MM.1S (cell line): Measurements from ENCODE around the gene MMAA.

Source experiments
- DNase-seq: peaks from one replicate; pipeline ENCODE4 v3.0.0-alpha.2; 2015
- H2AFZ ChIP-seq: fragments of 300-600 bp; sonication (generic); 2 replicates; pipeline ENCODE4 v1.6.0; 2016; ENCODE audit warnings: antibody characterized with exemption, low read length
- H3F3A ChIP-seq: fragments of 300-600 bp; sonication (generic); 2 replicates; pipeline ENCODE4 v1.6.1; 2016; ENCODE audit warnings: mild to moderate bottlenecking, antibody characterized with exemption, low read length, moderate library complexity, mixed read lengths; ENCODE audit not compliant: insufficient read depth
- H3K27ac ChIP-seq: fragments of 300-600 bp; sonication (generic); 2 replicates; pipeline ENCODE4 v1.5.1; 2016; ENCODE audit warnings: mild to moderate bottlenecking, low read length
- H3K27me3 ChIP-seq: fragments of 300-600 bp; sonication (generic); replicated peaks from 2 replicates; pipeline ENCODE4 v1.6.0; 2016; ENCODE audit warnings: low read length; ENCODE audit not compliant: insufficient read depth
- H3K36me3 ChIP-seq: fragments of 300-600 bp; sonication (generic); replicated peaks from 2 replicates; pipeline ENCODE4 v1.6.1; 2016; ENCODE audit warnings: mild to moderate bottlenecking, low read length, mixed read lengths; ENCODE audit not compliant: insufficient read depth
- H3K4me1 ChIP-seq: fragments of 300-600 bp; sonication (generic); 2 replicates; pipeline ENCODE4 v1.6.1; 2016; ENCODE audit warnings: low read length, mixed read lengths
- H3K4me2 ChIP-seq: fragments of 300-600 bp; sonication (generic); 2 replicates; pipeline ENCODE4 v1.6.0; 2016; ENCODE audit warnings: low read depth, low read length
- H3K4me3 ChIP-seq: fragments of 300-600 bp; sonication (generic); 2 replicates; pipeline ENCODE4 v1.5.1; 2016; ENCODE audit warnings: low read length, mixed read lengths
- H3K79me2 ChIP-seq: fragments of 300-600 bp; sonication (generic); 2 replicates; pipeline ENCODE4 v1.6.1; 2016; ENCODE audit warnings: mixed run types, low read length, mixed read lengths
- H3K9ac ChIP-seq: fragments of 300-600 bp; sonication (generic); 2 replicates; pipeline ENCODE4 v1.6.1; 2016; ENCODE audit warnings: low read length, mixed read lengths
- H3K9me2 ChIP-seq: fragments of 300-600 bp; sonication (generic); replicated peaks from 2 replicates; pipeline ENCODE4 v1.6.1; 2016; ENCODE audit warnings: mild to moderate bottlenecking, low read length, mixed read lengths; ENCODE audit not compliant: insufficient read depth
- H3K9me3 ChIP-seq: fragments of 300-600 bp; sonication (generic); replicated peaks from 2 replicates; pipeline ENCODE4 v1.6.1; 2016; ENCODE audit warnings: mild to moderate bottlenecking, low read length, mixed read lengths; ENCODE audit not compliant: insufficient read depth
- H4K20me1 ChIP-seq: fragments of 300-600 bp; sonication (generic); 2 replicates; pipeline ENCODE4 v1.6.1; 2016; ENCODE audit warnings: mild to moderate bottlenecking, low read length, moderate library complexity, mixed read lengths; ENCODE audit not compliant: insufficient read depth
- CTCF ChIP-seq: fragments of 300-600 bp; sonication (generic); IDR thresholded peaks from 2 replicates; pipeline ENCODE4 v1.5.1; 2016; ENCODE audit warnings: antibody characterized with exemption, low read length, mixed read lengths
- EZH2 ChIP-seq: fragments of 300-600 bp; sonication (generic); optimal IDR thresholded peaks from 2 replicates; pipeline ENCODE3; 2017; ENCODE audit warnings: low read depth, mild to moderate bottlenecking, antibody characterized with exemption, low read length, mixed read lengths
- EZH2phosphoT487 ChIP-seq: fragments of 300-600 bp; sonication (generic); IDR thresholded peaks from 2 replicates; pipeline ENCODE4 v1.6.1; 2018; ENCODE audit warnings: antibody characterized with exemption, low read length

Gene MMAA

DNA sequence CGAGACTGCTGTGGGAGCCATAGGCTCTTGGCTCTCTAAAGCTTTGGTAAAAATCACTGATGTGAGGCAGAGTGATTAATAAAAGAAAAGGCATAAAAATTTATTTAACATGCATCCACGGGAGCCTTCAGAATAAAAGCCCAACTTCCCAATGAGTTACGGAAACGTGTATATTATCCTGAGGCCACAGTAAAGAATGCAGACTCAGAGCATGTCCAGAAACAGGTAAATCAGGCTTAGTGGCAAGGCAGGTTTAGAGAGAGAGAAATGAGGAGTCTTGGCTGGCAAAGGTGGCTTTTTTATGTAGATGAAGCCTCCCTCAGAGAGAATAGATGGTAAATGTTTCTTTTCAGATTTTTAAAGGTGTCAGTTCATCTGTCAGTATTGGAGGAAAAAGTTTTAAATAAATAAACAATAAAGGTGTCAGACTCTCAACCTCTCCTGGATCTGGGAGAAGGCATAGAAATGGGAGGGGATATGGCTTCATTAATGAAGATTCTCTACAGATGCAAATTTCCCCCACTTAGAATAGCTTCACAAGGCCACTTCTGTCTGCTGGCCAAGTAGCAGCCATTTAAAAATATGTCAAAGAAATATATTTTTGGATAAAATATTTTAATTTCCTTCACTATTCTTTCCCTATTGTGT is 84.8 kb downstream of the MMAA start:
- no peak for DNase-seq
- Histone ChIP-seq H3K79me2 (no peaks in the 10 kb centered on the region), H3K9me3 (no peaks in the 10 kb centered on the region), H4K20me1 (no peaks in the 10 kb centered on the region), H3K27ac (no peak overlapping the region), H3K4me3 (no peak overlapping the region), H2AFZ (no peak overlapping the region), H3K9me2 (no peaks in the 10 kb centered on the region), H3K4me2 (no peak overlapping the region), H3K4me1 (no peaks in the 10 kb centered on the region), H3K9ac (no peak overlapping the region), H3K36me3 (no peaks in the 10 kb centered on the region), H3K27me3 (no peaks in the 10 kb centered on the region), H3F3A (no peaks in the 10 kb centered on the region)
- TF ChIP-seq EZH2 (no peak), CTCF (no peak), EZH2phosphoT487 (no peak)

DNA sequence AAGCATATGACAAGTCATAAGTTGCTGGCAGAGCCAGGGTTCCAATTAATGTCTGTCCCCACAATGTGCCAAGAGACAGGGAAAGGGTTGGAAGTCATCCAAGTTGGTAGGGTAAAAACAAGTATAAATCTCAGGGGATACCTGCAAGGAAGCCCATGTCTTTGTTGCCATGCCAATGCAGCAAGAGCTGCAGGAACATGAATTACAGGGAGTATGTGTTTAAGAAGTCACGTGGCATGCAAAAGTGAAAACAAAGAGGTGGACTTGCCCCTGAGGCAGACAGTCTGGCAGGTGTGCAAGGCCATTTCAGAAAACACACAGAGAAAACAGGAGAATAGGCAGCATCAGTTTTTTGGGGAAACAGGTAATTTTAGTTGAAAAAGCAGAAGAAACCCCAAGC is 90.2 kb downstream of the MMAA start:
- Histone ChIP-seq H3K79me2 (no peaks in the 10 kb centered on the region), H3K4me3 (no peak overlapping the region), H3K36me3 (no peaks in the 10 kb centered on the region), H4K20me1 (no peaks in the 10 kb centered on the region), H3K27ac (no peak overlapping the region), H3K4me1 (peaks cover 12% of the 10 kb centered on the region; the same call in 1 of the 2 replicates), H3K27me3 (no peaks in the 10 kb centered on the region), H3K4me2 (no peak overlapping the region), H3F3A (no peaks in the 10 kb centered on the region), H3K9me2 (no peaks in the 10 kb centered on the region), H2AFZ (no peak overlapping the region), H3K9ac (no peak overlapping the region), H3K9me3 (no peaks in the 10 kb centered on the region)
- TF ChIP-seq EZH2phosphoT487 (no peak), EZH2 (no peak), CTCF (no peak)
- peak; percentile 53 for DNase-seq
